K562 (cell line): ENCODE data around the gene NBEA. TPM values are rescaled to one million over a fixed set of nuclear protein-coding genes. Genes with fewer than 3 reads are reported as not detected.
"Not testable (repeated sequence)": the region's sequence is repeated elsewhere in the genome, so short reads cannot be mapped to it uniquely, and the experiment has no call there.

Experiments used
- ATAC-seq: fragments of 200-7000 bp; cut with Tn5 transposase; 3 replicates; pipeline ENCODE4 v1.9.1; 2020; ENCODE audit warnings: moderate library complexity
- BruUV-seq: library from RNA; stranded (reverse); fragments of 400-500 nt; replicated peaks from 2 replicates; lab custom pipeline; 2021; lab: Mats Ljungman, UMichigan
- CTCF ChIA-PET: fragments of 300-600 bp; formaldehyde crosslinking; extraction: SDS; loops from one replicate; lab custom pipeline; 2021; ENCODE audit warnings: low intra/inter-chr PET ratio; lab: Yijun Ruan, JAX
- POLR2A ChIA-PET: fragments of 300-600, 350-650 bp; sonication (Branson Sonifier 250); formaldehyde crosslinking; extraction: SDS; loops from one replicate; lab custom pipeline; 2021; ENCODE audit warnings: antibody characterized with exemption, inconsistent platforms; lab: Yijun Ruan, JAX
- DNase-seq, 4 experiments: peaks; one replicate each; pipeline versions ENCODE4 v3.0.0 to v3.0.0-alpha.2; 2011 to 2018; ENCODE audit warnings: low spot score in 3 of 4, mixed read lengths in 3 of 4; ENCODE audit errors: extremely low read depth in 1 of 4
- FAIRE-seq: peaks from 2 replicates; lab custom pipeline; 2011; peaks lifted over from hg19 to GRCh38; lab: Jason Lieb, UNC
- H2AFZ ChIP-seq: 2 replicates; pipeline ENCODE4 v1.6.0; 2011; ENCODE audit warnings: low read depth, low read length, control low read depth, inconsistent platforms
- H3K27ac ChIP-seq: fragments of 200-600 bp; 3 replicates; pipeline ENCODE4 v1.8.0; 2011; ENCODE audit warnings: low read depth, mild to moderate bottlenecking, control low read depth, inconsistent platforms, low read length, moderate library complexity, mixed read lengths; ENCODE audit errors: extremely low read depth
- H3K27me3 ChIP-seq, 2 experiments: fragments of 300-600 bp in 1 of 2; 2 replicates in 1 of 2; 3 replicates in 1 of 2; pipeline versions ENCODE4 v1.6.0 to v1.8.0; 2011; ENCODE audit warnings: inconsistent platforms in 2 of 2, low read length in 2 of 2, mild to moderate bottlenecking in 1 of 2, mixed read lengths in 1 of 2, moderate library complexity in 1 of 2; ENCODE audit not compliant: control insufficient read depth in 2 of 2, insufficient read depth in 2 of 2
- H3K36me3 ChIP-seq: fragments of 300-600 bp; 3 replicates; pipeline ENCODE4 v1.8.0; 2011; ENCODE audit warnings: mild to moderate bottlenecking, low read length, inconsistent platforms; ENCODE audit not compliant: control insufficient read depth, insufficient read depth
- H3K4me1 ChIP-seq, 2 experiments: fragments of 200-600 bp in 1 of 2; replicated peaks in 1 of 2; 2 replicates in 1 of 2; 3 replicates in 1 of 2; pipeline versions ENCODE4 v1.5.1 to v1.8.0; 2011; ENCODE audit warnings: inconsistent platforms in 2 of 2, low read length in 2 of 2, mild to moderate bottlenecking in 1 of 2, mixed read lengths in 1 of 2, moderate library complexity in 1 of 2; ENCODE audit not compliant: control insufficient read depth in 2 of 2, insufficient read depth in 2 of 2
- H3K4me2 ChIP-seq: 2 replicates; pipeline ENCODE4 v1.6.1; 2011; ENCODE audit warnings: low read length, control low read depth, inconsistent platforms, mixed read lengths; ENCODE audit not compliant: insufficient read depth
- H3K4me3 ChIP-seq: fragments of 200-600 bp; sonication (generic), shearing (Covaris generic); 2 replicates; pipeline ENCODE4 v1.5.1; 2016; ENCODE audit warnings: control low read depth, inconsistent platforms
- H3K79me2 ChIP-seq: fragments of 200-600 bp; 3 replicates; pipeline ENCODE4 v1.8.0; 2011; ENCODE audit warnings: low read length, inconsistent platforms; ENCODE audit not compliant: control insufficient read depth, insufficient read depth
- H3K9ac ChIP-seq, 2 experiments: 2 replicates each; pipeline versions ENCODE4 v1.6.0 to v1.6.1; 2011; ENCODE audit warnings: low read depth in 2 of 2, low read length in 2 of 2, control low read depth in 1 of 2, inconsistent platforms in 1 of 2, mild to moderate bottlenecking in 1 of 2, mixed read lengths in 1 of 2; ENCODE audit not compliant: insufficient read depth in 1 of 2
- H3K9me1 ChIP-seq: one replicate; pipeline ENCODE4 v1.6.0; 2011; ENCODE audit warnings: inconsistent platforms, mild to moderate bottlenecking, low read length, moderate library complexity; ENCODE audit not compliant: control insufficient read depth, insufficient read depth
- H3K9me3 ChIP-seq: replicated peaks from 2 replicates; pipeline ENCODE4 v1.5.1; 2011; ENCODE audit warnings: low read depth, low read length, inconsistent platforms; ENCODE audit not compliant: control insufficient read depth, insufficient read depth
- H4K20me1 ChIP-seq: replicated peaks from 2 replicates; pipeline ENCODE4 v1.6.1; 2011; ENCODE audit warnings: low read length, inconsistent platforms, mixed read lengths; ENCODE audit not compliant: control insufficient read depth, insufficient read depth
- FOXA1 ChIP-seq: fragments of 450-650 bp; IDR thresholded peaks from 2 replicates; pipeline ENCODE4 v1.6.1; 2016; ENCODE audit warnings: mild to moderate bottlenecking, borderline replicate concordance
- UBTF ChIP-seq, 2 experiments: IDR thresholded peaks; 2 replicates each; pipeline ENCODE4 v1.6.1; 2012; ENCODE audit warnings: improper control_type of control experiment in 2 of 2, low read depth in 2 of 2, low read length in 2 of 2, borderline replicate concordance in 1 of 2
- WGBS: fragments of 100-300 bp; shearing (Covaris generic); methylation state at CpG from one replicate; pipeline ENCODE4 v1.1.6; 2016; ENCODE audit warnings: low coverage, mixed read lengths; ENCODE audit not compliant: insufficient coverage; ENCODE audit errors: missing lambda C conversion rate; 5-methylcytosine and 5-hydroxymethylcytosine counted together
- in situ Hi-C: fragments of 300-500 bp; cut with MboI; formaldehyde crosslinking; loops from 4 replicates; pipeline ENCODE4 v1.15.0; 2018; ENCODE audit warnings: inconsistent platforms, mixed read lengths
- intact Hi-C: fragments of 100-400 bp; cut with micrococcal nuclease; formaldehyde crosslinking; loops from 2 replicates; pipeline ENCODE4 v1.14.2; 2022
- polyA plus RNA-seq, 8 experiments: library from polyadenylated mRNA; depleted of rRNA in 4 of 8; stranded (reverse) in 5 of 8; unstranded in 3 of 8; fragments of >200 nt; fragmentation: Nextera tagmentation in 2 of 8; fragmentation: Illumina TruSeq in 1 of 8; extraction: Ambion mirVana in 2 of 8; extraction: Trizol in 1 of 8; gene quantifications; 2 replicates each; pipeline versions ENCODE4 v1.2.1 to v1.2.3, GENCODE V29; 2011 to 2014; ENCODE audit warnings: inconsistent platforms in 1 of 8, missing spikeins in 1 of 8
- total RNA-seq, 7 experiments: library from RNA; depleted of rRNA in 6 of 7; stranded (reverse); fragments of >200 nt in 6 of 7; fragmentation: Illumina TruSeq in 2 of 7; extraction: Trizol in 2 of 7; gene quantifications; 2 replicates each; pipeline versions ENCODE4 v1.2.1 to v1.2.3, GENCODE V29; 2011 to 2021; ENCODE audit warnings: low replicate concordance in 1 of 7

NBEA gene
- total and polyA plus RNA-seq, 9 of the 15 experiments (the other 6 are each of a cell fraction or from before 2014, with no cell fraction given): 0.03 to 0.94 (median 0.05) TPM; not detected in 2

GRCh38 chr13:35393886-35394285, 451.8 kb downstream of the NBEA start:
- 6% methylated on average over 2 of the region's 2 CpGs for WGBS
- no peaks in the 10 kb centered on the region for H3K36me3 ChIP-seq
- no peak overlapping the region for H3K27ac ChIP-seq
- no peak for TF ChIP-seq FOXA1
- no peak for TF ChIP-seq UBTF (IDR thresholded peaks at IDR 0.05; ENCODE audit: borderline replicate concordance in 1 of 2, low read depth in 2 of 2, low read length in 2 of 2)
- TF ChIP-seq, all 486 proteins: peak for 0
- H4K20me1 ChIP-seq: no peaks in the 10 kb centered on the region
- no peak overlapping the region for H2AFZ ChIP-seq
- H3K27me3 ChIP-seq: no peaks in the 10 kb centered on the region
- FAIRE-seq (no peak), DNase-seq (no peak), ATAC-seq (no peak)
- BruUV-seq: no TSS peak
- no peaks in the 10 kb centered on the region for H3K9me1 ChIP-seq
- no peaks in the 10 kb centered on the region for H3K9me3 ChIP-seq
- H3K4me3 ChIP-seq: no peak overlapping the region
- H3K4me1 ChIP-seq: no peaks in the 10 kb centered on the region
- CTCF ChIA-PET: no interaction called here
- intact Hi-C loops (no loop called here), in situ Hi-C loops (no loop called here)
- no peak overlapping the region for H3K4me2 ChIP-seq
- no peak overlapping the region for H3K9ac ChIP-seq
- H3K79me2 ChIP-seq: no peaks in the 10 kb centered on the region
- POLR2A ChIA-PET: no interaction called here

DNA sequence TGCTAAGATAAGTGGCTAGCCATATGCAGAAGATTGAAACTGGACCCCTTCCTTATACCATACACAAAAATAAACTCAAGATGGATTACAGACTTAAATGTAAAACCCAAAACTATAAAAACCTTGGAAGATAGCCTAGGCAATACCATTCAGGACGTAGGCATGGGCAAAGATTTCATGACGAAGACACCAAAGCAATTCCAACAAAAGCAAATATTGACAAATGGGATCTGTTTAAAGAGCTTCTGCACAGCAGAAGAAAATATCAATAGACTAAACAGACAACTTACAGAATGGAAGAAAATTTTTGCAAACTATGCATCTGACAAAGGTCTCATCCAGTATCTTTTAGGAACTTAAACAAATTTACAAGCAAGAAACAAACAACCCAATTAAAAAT, 466.2 kb downstream of the NBEA start:
- H3K36me3 ChIP-seq, in situ Hi-C loops, H3K27ac ChIP-seq, POLR2A ChIA-PET, H3K4me2 ChIP-seq, H3K4me3 ChIP-seq, H3K9ac ChIP-seq, H3K79me2 ChIP-seq, H2AFZ ChIP-seq, intact Hi-C loops, H3K27me3 ChIP-seq, FAIRE-seq, H3K9me3 ChIP-seq, BruUV-seq, DNase-seq, H3K4me1 ChIP-seq, CTCF ChIA-PET, ATAC-seq, H4K20me1 ChIP-seq, H3K9me1 ChIP-seq: not testable (repeated sequence)
- WGBS: 0% methylated on average over 2 of the region's 2 CpGs
